Gastroesophageal sphincter (tissue), 3 donors: ENCODE measurements around the gene SINHCAF.

Experiments used
- POLR2AphosphoS5 ChIP-seq: sonication (generic); formaldehyde crosslinking; IDR thresholded peaks from one replicate; pipeline ENCODE4 v1.6.1; 2017; ENCODE audit warnings: antibody characterized with exemption
- TF ChIP-seq, protein P1 (sequence below), 4 experiments: fragments of 200-600 bp in 2 of 4; fragments of 450-650 bp in 2 of 4; sonication (generic) in 1 of 4; IDR thresholded peaks; one replicate each; pipeline ENCODE4 v1.5.1; 2017 to 2019; ENCODE audit warnings: antibody characterized with exemption in 4 of 4, mild to moderate bottlenecking in 2 of 4, moderate library complexity in 2 of 4

DNA sequence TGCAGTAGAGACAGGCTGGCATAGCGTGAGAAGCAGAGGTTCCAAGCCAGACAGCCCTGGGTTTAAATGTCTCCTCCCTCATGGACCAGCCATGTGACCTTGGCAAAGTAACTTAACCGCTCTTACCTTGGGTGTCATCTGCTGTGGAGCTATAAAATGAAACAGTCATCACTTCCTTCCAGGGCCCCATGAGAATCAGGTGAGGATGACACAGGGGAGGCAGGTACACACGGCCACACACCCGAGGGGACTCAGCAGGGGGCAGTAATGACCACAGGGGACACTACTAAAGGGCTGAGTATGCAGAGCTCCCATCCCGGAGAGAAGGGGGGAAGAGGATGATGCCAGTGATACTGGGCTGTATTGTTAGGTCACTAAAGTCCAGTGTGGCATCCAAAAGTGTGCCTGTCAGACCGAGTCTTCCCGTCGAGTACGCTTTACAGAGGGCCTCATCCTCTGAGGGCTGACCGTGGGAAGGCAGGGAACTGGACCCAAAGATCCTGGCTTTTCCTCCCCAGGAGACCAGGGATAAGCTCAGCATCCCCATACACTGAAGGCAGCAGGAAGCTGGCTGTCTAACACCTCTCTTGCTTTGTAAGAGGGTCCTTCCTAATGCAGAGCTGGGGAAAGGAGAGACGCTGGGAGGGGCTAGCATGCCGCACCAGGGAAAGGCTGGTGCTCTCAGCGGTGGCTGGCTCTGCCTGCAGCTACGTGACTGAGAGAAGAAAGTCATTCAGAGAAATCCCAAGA is 94.2 kb downstream of the SINHCAF start:
- TF ChIP-seq, protein P1, sequence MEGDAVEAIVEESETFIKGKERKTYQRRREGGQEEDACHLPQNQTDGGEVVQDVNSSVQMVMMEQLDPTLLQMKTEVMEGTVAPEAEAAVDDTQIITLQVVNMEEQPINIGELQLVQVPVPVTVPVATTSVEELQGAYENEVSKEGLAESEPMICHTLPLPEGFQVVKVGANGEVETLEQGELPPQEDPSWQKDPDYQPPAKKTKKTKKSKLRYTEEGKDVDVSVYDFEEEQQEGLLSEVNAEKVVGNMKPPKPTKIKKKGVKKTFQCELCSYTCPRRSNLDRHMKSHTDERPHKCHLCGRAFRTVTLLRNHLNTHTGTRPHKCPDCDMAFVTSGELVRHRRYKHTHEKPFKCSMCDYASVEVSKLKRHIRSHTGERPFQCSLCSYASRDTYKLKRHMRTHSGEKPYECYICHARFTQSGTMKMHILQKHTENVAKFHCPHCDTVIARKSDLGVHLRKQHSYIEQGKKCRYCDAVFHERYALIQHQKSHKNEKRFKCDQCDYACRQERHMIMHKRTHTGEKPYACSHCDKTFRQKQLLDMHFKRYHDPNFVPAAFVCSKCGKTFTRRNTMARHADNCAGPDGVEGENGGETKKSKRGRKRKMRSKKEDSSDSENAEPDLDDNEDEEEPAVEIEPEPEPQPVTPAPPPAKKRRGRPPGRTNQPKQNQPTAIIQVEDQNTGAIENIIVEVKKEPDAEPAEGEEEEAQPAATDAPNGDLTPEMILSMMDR (IDR thresholded peaks at IDR 0.05): no peak
- TF ChIP-seq POLR2AphosphoS5: no peak
